Erythroblast (primary cell): ENCODE measurements around the gene ZNF689.
A peak's percentile ranks its signal among the peaks of the same experiment; 100 is the strongest.
"Not testable (repeated sequence)": the region's sequence is repeated elsewhere in the genome, so short reads cannot be mapped to it uniquely, and the experiment has no call there.

Experiments used
- DNase-seq, 2 experiments: peaks; one replicate each; lab custom pipeline; 2025; lab: John Stamatoyannopoulos, UW
- GATA1 ChIP-seq: IDR thresholded peaks from 2 replicates; pipeline ENCODE4 v1.6.1; 2011; ENCODE audit warnings: low read depth, mild to moderate bottlenecking, control low read depth, low read length, moderate library complexity
- POLR2A ChIP-seq: IDR thresholded peaks from 2 replicates; pipeline ENCODE4 v1.6.1; 2011; ENCODE audit warnings: mild to moderate bottlenecking, low read length

Gene ZNF689

DNA sequence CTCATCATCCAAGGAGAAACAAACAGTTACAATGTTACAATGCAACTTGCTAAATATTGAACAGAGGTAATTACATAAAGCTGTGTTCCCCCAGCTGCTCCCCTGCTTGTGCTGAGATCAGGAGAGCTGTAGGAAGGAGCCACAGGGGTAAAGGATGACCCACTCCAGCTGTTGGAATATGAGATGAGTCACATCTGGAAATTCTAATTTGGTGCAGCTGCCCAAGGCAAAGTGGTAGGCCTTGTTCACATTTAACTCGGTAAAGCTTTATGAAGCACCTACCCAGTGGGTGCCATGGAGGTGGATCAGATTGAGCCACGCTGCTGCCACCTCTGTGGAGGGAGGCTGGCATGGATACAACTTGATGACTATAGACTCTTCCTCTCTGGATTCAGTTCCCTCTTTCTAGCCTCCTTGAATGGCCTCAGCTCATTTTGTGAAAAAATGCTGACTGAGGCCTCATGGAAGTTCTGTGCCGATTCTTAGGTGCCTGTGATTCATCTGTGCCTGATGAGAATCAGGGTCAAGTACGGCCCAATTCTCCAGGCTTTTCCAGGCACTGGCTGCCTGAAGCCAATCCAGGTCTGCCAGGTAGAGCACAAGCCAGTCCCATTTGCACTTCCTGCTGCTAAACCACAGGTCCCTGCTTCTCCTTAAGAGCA is 7.4 kb downstream of the ZNF689 start:
- DNase-seq, result no peak
- TF ChIP-seq POLR2A, result peak; percentile 11
- no peak for TF ChIP-seq GATA1

DNA sequence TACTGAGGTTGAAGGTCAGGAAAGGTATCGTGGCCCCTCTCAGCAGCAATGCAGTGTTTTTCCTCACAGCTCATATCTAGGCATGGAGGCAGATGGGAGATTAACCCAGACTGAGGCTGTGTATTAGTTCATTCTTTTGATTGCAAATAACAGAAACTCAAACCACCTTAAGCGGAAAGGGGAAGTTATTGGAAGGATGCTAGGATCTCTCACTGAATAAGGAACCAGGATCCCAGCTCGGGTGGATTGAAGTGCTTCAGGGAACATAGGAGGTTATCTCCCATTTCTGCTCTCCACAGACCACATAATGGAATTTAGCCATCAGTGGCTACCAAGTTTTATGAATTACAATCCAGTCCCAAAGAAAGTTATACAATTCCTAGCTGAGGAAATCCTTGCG is 8.2 kb downstream of the ZNF689 start:
- no peak for TF ChIP-seq POLR2A
- no peak for TF ChIP-seq GATA1
- no peak for DNase-seq

DNA sequence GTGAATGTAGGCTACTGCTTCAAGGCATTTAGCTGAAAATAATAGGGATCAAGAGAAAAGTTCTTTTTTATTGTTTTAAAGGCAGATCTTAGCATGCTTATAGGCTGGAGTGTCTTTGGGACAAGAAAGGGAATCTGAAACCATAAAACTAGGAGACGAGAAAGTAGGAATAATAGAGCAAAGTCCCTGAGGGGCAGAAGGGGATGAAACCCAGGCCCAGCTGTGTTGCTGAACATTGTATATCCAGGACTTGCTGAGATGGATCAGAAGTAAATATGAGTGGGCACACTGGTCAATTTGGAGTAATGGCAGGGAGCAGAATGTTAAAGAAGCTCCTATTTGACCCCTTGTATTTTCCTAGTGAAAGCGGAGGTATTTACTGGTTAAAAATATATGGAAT is 9.3 kb downstream of the ZNF689 start:
- no peak for TF ChIP-seq POLR2A
- DNase-seq, result no peak

DNA sequence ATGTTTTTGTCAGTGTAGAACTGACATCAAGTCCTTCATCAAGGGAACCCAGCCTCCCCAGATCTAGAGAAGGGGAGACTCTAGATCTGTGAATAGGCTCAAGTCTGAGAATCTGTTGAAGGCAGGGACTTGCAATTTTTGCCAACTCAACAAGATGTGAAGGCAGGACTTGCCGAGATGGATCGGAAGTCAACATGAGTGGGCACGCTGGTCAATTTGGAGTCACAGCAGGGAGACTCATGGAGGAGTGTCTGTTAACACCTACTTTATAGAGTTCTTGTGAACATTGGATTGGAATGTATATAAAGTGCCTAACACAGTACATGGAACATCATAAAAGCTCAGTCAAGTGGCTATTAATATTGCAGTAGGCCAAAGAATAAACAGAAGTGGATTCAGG is 10.0 kb downstream of the ZNF689 start:
- no peak for DNase-seq
- no peak for TF ChIP-seq POLR2A
- no peak for TF ChIP-seq GATA1

DNA sequence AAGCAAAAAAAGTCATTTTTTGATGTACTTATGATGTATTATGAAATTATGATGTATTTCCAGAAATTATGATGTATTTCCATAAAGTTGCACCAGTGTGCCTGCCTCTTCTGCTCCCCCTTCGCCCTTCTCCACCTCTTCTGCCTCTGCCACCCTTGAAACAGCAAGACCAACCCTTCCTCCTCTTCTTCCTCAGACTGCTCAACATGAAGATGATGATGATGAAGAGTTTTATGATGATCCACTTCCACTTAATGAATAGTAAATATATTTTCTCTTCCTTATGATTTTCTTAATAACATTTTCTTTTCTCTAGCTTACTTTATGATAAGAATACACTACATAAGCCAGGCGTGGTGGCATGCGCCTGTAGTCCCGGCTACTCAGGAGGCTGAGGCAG is 17.3 kb downstream of the ZNF689 start:
- DNase-seq, result no peak
- TF ChIP-seq POLR2A, result no peak
- TF ChIP-seq GATA1, result no peak

DNA sequence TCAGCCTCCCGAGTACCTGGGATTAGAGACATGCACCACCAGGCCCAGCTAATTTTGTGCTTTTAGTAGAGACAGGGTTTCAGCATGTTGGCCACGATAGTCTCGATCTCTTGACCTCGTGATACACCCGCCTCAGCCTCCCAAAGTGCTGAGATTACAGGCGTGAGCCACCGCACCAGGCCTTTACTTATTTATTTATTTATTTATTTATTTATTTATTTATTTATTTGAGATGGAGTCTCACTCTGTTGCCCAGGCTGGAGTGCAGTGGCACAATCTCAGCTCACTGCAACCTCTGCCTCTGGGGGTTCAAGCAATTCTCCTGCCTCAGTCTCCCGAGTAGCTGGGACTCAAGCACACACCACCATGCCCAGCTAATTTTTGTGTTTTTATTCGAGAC is 19.3 kb downstream of the ZNF689 start:
- not testable (repeated sequence) for DNase-seq

DNA sequence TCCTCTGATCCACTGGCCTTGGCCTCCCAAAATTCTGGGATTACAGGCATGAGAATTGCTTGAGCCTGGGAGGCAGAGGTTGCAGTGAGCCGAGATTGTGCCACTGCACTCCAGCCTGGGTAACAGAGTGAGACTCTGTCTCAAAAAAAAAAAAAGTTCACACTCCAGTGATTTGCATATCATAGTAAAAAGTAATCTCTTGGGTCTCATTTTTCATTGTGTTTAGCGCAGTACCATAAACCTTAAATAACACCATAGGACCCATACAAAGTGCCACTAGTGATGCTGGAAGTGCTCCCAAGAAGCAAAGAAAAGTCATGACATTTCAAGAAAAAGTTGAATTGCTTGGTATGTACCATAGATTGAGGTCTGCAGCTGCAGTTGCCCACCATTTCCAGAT is 20.6 kb downstream of the ZNF689 start:
- DNase-seq, result not testable (repeated sequence)

DNA sequence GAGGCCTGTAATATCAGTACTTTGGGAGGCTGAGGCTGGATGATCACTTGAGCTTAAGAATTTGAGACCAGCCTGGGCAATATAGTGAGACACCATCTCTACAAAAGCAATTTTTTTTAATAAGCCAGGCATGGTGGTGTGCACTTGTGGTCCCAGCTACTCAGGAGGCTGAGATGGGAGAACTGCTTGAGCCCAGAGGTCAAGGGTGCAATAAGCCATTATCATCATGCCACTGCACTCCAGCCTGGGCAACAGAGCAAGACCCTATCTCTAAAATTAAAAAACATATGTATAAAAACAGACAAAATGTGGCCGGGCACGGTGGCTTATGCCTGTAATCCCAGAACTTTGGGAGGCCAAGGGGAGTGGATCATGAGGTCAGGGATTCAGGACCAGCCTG is 21.5 kb downstream of the ZNF689 start:
- no peak for DNase-seq
- TF ChIP-seq POLR2A (no peak), GATA1 (no peak)

DNA sequence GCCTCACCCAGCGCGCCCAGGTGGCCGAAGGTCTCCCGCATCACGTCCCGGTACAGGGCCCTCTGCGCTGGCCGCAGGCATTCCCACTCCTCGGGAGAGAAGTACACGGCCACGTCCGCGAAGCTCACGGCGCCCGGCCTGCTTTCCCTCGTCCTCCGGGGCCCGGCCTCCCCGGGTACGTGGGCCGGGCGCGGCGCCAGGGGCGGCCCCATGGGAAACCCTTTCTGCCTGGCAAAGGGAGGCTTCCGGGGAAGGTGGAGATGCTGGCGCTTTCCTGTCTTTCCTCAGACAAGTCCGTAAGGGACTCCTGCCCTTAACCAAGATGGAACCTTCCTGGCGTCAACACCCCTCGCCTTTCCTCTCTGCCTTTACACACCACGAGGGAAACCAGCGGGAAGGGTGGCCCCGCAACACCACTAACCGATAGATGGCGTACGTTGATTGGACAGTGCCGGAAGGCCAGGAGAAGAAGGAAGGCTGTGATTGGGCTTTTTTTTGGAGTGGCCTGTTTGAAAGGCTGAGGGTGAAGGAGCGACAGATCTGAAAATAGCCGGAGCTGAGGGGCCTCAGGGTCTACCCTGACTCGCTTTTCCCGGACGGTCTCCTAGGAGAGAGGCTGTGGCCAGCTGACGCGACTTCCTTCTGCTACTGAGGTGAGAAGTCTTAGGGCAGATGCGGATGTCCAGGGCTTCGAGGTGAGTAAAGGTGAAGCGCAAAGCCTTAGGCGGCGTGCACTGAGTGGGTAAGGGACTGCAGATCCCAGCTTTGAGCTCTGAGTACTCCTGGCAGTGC is 24.6 kb downstream of the ZNF689 start, which contains the start of gene ZNF785:
Gene ZNF785, minus strand, starts transcription at position 298 of the 792 bp plus-strand sequence. Its CDS starts 86 bp downstream, at position 212.
- peak; percentile 76 for TF ChIP-seq POLR2A
- no peak for TF ChIP-seq GATA1
- DNase-seq, result peak; percentile 97 to 98

DNA sequence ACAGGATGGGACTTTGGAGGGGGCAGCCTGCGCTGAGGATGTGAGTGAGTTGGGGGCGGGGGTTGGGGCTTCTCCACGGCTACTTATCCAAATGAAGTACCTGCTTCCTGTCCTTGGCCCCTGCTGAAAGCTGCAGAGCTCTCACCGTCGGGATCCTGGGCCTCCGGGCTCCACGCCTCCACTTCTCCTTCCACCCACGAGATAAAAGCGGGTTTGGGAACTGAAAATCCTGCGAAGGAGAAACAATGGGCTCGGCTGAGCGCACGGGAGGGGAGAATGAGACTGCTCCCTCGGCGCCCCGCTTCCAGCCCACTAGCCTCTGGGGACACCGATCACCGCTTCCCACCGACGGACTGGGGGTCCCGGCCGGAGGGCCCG is 25.2 kb downstream of the ZNF689 start:
- no peak for DNase-seq
- TF ChIP-seq GATA1 (no peak), POLR2A (no peak)

DNA sequence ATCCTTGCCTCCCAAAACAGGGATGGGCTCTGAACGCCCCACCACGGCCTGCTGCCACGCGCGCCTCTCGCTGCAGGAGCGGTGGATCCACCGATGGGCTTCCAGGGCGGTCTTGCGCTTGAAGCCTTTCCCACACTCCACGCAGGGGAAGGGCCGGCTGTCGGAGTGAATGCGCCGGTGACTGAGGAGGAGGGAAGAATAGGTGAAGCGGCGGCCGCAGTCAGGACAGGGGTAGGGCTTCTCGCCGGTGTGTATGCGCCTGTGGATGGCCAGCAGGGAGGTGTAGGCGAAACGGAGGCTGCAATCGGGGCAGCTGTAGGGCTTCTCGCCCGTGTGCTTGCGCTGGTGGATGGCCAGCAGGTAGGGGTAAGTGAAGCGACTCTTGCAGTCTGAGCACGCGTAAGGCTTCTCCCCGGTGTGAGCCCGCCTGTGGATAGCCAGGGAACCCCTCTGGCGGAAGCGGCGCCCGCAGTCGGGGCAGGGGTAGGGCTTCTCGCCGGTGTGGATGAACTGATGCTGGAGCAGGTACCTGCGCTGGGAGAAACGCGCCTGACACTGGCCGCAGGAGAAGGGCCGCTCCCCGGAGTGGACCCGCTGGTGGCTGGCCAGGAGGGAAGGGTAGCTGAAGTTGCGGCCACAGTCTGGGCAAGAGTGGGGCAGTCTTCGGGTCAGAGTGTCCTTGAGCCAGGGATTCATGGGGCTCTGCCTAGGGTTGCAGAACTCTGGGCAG is 27.4 kb downstream of the ZNF689 start:
- no peak for DNase-seq
- TF ChIP-seq GATA1, result no peak
- TF ChIP-seq POLR2A, result no peak

DNA sequence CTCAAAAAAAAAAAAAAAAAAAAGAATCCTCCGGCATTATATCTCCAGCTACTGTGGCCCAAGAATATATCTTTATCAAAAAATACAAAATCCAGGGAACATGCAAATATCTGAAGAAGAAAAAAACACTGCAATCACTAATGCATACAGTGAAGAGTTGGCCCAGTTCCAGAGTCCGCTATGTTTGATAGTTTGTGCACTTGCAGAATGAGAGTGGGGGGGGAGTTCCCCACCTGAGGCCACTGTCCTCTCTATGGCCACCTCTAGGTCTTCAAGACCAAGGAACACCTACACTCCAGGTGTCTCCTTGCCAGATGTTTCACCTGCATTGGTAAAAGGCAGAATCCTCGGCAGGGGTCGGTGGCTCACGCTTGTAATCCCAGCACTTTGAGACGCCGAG is 28.7 kb downstream of the ZNF689 start:
- no peak for DNase-seq
- TF ChIP-seq GATA1 (no peak), POLR2A (no peak)

DNA sequence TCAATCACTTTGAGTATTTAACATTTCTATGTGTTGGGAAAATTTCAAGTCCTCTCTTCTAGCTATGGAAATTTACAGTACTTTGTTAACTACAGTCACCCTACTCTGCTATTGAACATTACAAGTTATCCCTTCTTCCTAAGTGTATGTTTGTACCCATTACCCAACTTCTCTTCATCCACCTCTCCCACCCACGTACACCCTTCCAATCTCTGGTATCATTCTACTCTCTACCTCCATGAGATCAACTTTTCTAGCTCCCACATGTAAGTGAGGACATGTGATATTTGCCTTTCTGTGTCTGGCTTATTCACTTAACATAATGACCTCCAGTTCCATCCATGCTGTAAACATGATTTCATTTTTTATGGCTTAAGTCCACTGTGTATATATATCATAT is 35.5 kb downstream of the ZNF689 start:
- DNase-seq, result no peak
- TF ChIP-seq POLR2A, result no peak
- TF ChIP-seq GATA1, result no peak

DNA sequence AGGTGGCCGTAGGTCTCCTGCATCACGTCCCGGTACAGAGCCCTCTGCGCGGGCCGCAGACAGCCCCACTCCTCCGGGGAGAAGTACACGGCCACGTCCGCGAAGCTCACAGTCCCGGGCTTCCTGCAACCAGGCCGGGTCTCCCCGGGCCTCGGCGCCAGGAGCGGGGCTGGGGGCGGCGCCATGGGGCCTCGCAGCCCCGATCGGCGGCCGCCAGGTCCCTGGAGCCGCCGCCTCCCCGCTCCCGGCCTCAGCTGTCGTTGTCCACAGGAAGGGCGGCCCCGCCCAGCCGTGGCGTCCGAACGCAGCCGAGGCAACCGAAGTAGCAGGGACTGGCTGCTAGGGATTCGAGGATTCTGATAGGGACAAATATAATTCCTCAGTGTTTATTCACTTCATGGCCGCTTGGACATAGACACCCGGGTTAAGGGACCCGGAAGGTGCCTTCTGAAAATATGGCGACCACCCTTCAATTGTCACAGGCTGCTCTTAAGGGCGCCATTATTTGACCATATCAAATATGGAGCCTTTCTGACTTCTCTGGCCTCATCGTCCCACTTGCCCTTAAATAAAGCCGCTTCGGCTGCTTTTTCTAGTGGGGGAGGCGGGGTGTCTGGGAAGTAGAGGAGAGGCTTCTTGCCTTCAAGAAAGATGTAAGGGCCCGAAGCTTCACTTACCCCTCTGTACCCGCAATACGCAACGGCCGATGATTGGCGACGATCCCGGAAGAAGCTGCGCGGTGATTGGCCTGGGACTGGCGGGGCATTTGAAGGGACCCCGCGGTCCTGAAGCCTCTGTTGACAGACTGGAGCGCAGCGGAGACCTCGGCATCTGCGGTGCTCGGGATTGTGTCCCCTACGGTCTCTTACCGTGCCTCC is 38.5 kb downstream of the ZNF689 start, which contains the start of gene ZNF688:
Gene ZNF688, minus strand, starts transcription at position 270 of the 878 bp plus-strand sequence. Its CDS starts 85 bp downstream, at position 185.
- DNase-seq, result peak; percentile 96 to 97
- TF ChIP-seq GATA1, result no peak
- peak; percentile 84 for TF ChIP-seq POLR2A
